HAP-1 (cell line): ENCODE measurements around the gene KLRC1.
"Not testable (repeated sequence)": the region's sequence is repeated elsewhere in the genome, so short reads cannot be mapped to it uniquely, and the experiment has no call there.

Experiments
- DNase-seq, 2 experiments: peaks; one replicate each; pipeline ENCODE4 v3.0.0-alpha.2; 2016 to 2020; ENCODE audit warnings: low spot score in 2 of 2
- H3K27me3 ChIP-seq: fragments of 250-450 bp; sonication (Bioruptor Pico); 2 replicates; pipeline ENCODE4 v1.5.1; 2020; ENCODE audit warnings: low read depth, mild to moderate bottlenecking, moderate library complexity
- H3K36me3 ChIP-seq: fragments of 250-450 bp; sonication (Bioruptor Pico); replicated peaks from 2 replicates; pipeline ENCODE4 v1.5.1; 2020; ENCODE audit warnings: mild to moderate bottlenecking
- H3K4me1 ChIP-seq: fragments of 250-450 bp; sonication (Bioruptor Pico); 2 replicates; pipeline ENCODE4 v1.5.1; 2020; ENCODE audit warnings: mild to moderate bottlenecking
- H3K4me3 ChIP-seq: fragments of 250-450 bp; sonication (Bioruptor Pico); 2 replicates; pipeline ENCODE4 v1.5.1; 2020; ENCODE audit warnings: mild to moderate bottlenecking, moderate library complexity
- H3K9me3 ChIP-seq: fragments of 250-450 bp; sonication (Bioruptor Pico); 2 replicates; pipeline ENCODE4 v1.5.1; 2020; ENCODE audit warnings: mild to moderate bottlenecking, moderate library complexity
- in situ Hi-C: fragments of 300-500 bp; cut with MboI; formaldehyde crosslinking; loops from 3 replicates; pipeline ENCODE4 v1.14.3; 2020; ENCODE audit warnings: low sequenced_read_pairs, inconsistent platforms, mixed read lengths

The KLRC1 gene

DNA sequence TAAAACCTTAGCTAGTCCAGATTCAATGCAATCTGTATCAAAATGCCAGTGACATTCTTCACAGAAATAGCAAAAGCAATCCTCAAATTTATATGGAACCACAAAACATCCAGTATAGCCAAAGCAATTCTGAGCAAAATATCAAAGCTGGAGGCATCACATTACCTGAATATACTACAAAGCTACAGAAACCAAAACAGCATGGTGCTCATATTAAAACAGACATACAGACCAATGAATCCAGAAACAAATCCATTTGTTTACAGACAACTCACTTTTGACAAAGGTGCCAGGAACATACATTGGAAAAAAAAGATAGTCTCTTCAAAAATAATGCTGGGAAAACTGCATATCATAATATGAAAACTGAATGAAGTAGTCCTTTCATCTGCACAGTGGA, 48.4 kb downstream of the KLRC1 start:
- Histone ChIP-seq H3K4me1 (no peaks in the 10 kb centered on the region), H3K9me3 (no peaks in the 10 kb centered on the region), H3K36me3 (no peaks in the 10 kb centered on the region), H3K4me3 (no peak overlapping the region), H3K27me3 (no peaks in the 10 kb centered on the region)
- no peak for DNase-seq
- in situ Hi-C loops = no loop called here

GRCh38 chr12:10400829-10401228, 52.3 kb downstream of the KLRC1 start:
- no peaks in the 10 kb centered on the region for H3K27me3 ChIP-seq
- no peak for DNase-seq
- in situ Hi-C loops = no loop called here
- no peaks in the 10 kb centered on the region for H3K4me1 ChIP-seq
- no peaks in the 10 kb centered on the region for H3K36me3 ChIP-seq
- no peak overlapping the region for H3K4me3 ChIP-seq
- no peaks in the 10 kb centered on the region for H3K9me3 ChIP-seq

DNA sequence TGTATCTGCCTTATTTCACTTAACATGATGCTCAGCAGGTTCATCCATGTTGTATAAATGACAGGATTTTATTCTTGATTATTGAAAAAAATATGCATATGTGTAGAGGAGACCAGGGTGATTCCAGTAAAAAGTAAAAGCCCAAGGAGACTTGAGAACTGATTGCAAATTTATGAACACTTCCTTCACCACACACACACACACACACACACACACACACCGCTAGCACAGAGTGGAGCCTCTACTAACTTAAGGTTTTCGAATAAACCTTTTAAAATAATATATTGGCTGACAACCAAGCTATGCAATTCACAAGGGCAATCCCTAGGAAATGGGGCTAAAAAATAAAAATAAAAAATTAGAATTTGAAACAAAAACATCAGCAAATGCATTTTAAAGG, 55.0 kb downstream of the KLRC1 start:
- Histone ChIP-seq H3K4me1 (no peaks in the 10 kb centered on the region; the same call in 1 of the 2 replicates), H3K9me3 (no peaks in the 10 kb centered on the region), H3K36me3 (no peaks in the 10 kb centered on the region), H3K4me3 (no peak overlapping the region), H3K27me3 (no peaks in the 10 kb centered on the region)
- in situ Hi-C loops = no loop called here
- DNase-seq = no peak

GRCh38 chr12:10397296-10397695, 55.9 kb downstream of the KLRC1 start:
- in situ Hi-C loops = no loop called here
- Histone ChIP-seq H3K4me1 (no peaks in the 10 kb centered on the region; the same call in 1 of the 2 replicates), H3K9me3 (no peaks in the 10 kb centered on the region), H3K27me3 (no peaks in the 10 kb centered on the region), H3K4me3 (no peak overlapping the region), H3K36me3 (no peaks in the 10 kb centered on the region)
- no peak for DNase-seq

DNA sequence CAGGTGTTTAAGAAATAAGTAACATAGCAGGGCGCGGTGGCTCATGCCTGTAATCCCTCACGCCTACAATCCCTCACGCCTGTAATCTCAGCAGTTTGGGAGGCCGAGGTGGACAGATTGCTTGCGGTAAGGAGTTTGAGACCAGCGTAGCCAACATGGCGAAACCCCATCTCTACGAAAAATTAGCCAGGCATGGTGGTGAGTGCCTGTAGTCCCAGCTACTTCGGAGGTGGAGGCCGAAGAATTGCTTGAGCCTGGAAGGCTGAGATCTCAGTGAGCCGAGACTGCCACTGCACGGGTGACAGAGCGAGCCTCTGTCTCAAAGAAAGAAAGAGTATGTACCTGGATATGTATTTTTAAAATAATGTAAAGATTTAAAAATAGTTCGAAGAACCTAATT, 57.0 kb downstream of the KLRC1 start:
- H3K9me3 ChIP-seq, in situ Hi-C loops, H3K27me3 ChIP-seq, H3K36me3 ChIP-seq, DNase-seq, H3K4me3 ChIP-seq, H3K4me1 ChIP-seq: not testable (repeated sequence)
